Activated CD8-positive, alpha-beta memory T cell treated with anti-CD3 and anti-CD28 coated beads, Interleukin-2, amount 10 ng/mL, durations not matched to agents 7 days and 5 days (primary cell): ENCODE measurements around the gene HIBADH. TPM values are rescaled to one million over a fixed set of nuclear protein-coding genes. Genes with fewer than 3 reads are reported as not detected.
"Not testable (repeated sequence)": the region's sequence is repeated elsewhere in the genome, so short reads cannot be mapped to it uniquely, and the experiment has no call there.

Experiments
- ATAC-seq: fragments of 150-1000 bp; cut with Tn5 transposase; one replicate; pipeline ENCODE4 v1.10.0; 2021; ENCODE audit warnings: moderate library complexity
- CTCF ChIA-PET: fragments of 350-600 bp; sonication (Branson Sonifier 250); formaldehyde crosslinking; loops from one replicate; lab custom pipeline; 2021; ENCODE audit warnings: antibody characterized with exemption; lab: Charles Lee
- DNase-seq: peaks from one replicate; pipeline ENCODE4 v3.0.0-alpha.2; 2020
- H3K27ac Mint-ChIP-seq: one replicate; pipeline ENCODE4 v1.8.0; 2021; ENCODE audit warnings: mild to moderate bottlenecking, mixed read lengths
- H3K27me3 Mint-ChIP-seq: one replicate; pipeline ENCODE4 v1.8.0; 2021; ENCODE audit warnings: mixed read lengths
- H3K36me3 Mint-ChIP-seq: one replicate; pipeline ENCODE4 v1.8.0; 2021; ENCODE audit warnings: mild to moderate bottlenecking, mixed read lengths
- H3K4me1 Mint-ChIP-seq: one replicate; pipeline ENCODE4 v1.8.0; 2021; ENCODE audit warnings: mixed read lengths
- H3K4me3 Mint-ChIP-seq: one replicate; pipeline ENCODE4 v1.8.0; 2021; ENCODE audit warnings: mild to moderate bottlenecking, moderate library complexity, mixed read lengths
- H3K9me3 Mint-ChIP-seq: one replicate; pipeline ENCODE4 v1.8.0; 2022; ENCODE audit warnings: low read depth, mixed read lengths
- total RNA-seq, 2 experiments: library from RNA; stranded (reverse); gene quantifications; one replicate each; pipeline ENCODE4 v1.2.3, GENCODE V29; 2021

HIBADH gene
- total RNA-seq, 2 experiments from 2014 or later, result 13.1 to 15.8 TPM

GRCh38 chr7:27601217-27601616, 61.5 kb downstream of the HIBADH start:
- Mint-ChIP-seq H3K27ac (no peak overlapping the region), H3K27me3 (no peaks in the 10 kb centered on the region), H3K9me3 (no peaks in the 10 kb centered on the region), H3K4me3 (no peak overlapping the region), H3K36me3 (no peaks in the 10 kb centered on the region), H3K4me1 (no peaks in the 10 kb centered on the region)
- DNase-seq (no peak), ATAC-seq (no peak)
- CTCF ChIA-PET, result no interaction called here

- no peaks in the 10 kb centered on the region for H3K36me3 Mint-ChIP-seq
- H3K27me3 Mint-ChIP-seq, result no peaks in the 10 kb centered on the region
- ATAC-seq (no peak), DNase-seq (no peak)
- CTCF ChIA-PET, result no interaction called here
- no peaks in the 10 kb centered on the region for H3K4me1 Mint-ChIP-seq
- no peak overlapping the region for H3K27ac Mint-ChIP-seq
- H3K9me3 Mint-ChIP-seq, result no peaks in the 10 kb centered on the region
- no peak overlapping the region for H3K4me3 Mint-ChIP-seq
These were observed 62.4 kb downstream of the HIBADH start for GRCh38 chr7:27600247-27600646.

- Mint-ChIP-seq H3K27ac (no peak overlapping the region), H3K4me1 (no peaks in the 10 kb centered on the region), H3K27me3 (no peaks in the 10 kb centered on the region), H3K36me3 (no peaks in the 10 kb centered on the region), H3K4me3 (no peak overlapping the region), H3K9me3 (no peaks in the 10 kb centered on the region)
- ATAC-seq (no peak), DNase-seq (no peak)
- CTCF ChIA-PET, result interaction anchor here (1.2 kb wide), 1 partner anchor 10 kb away, joined by 3 read pairs; no protein-coding TSS in a partner anchor
These were observed 67.7 kb downstream of the HIBADH start for GRCh38 chr7:27595009-27595408.

GRCh38 chr7:27593226-27593625, 69.5 kb downstream of the HIBADH start:
- no peak overlapping the region for H3K4me3 Mint-ChIP-seq
- no peak overlapping the region for H3K27ac Mint-ChIP-seq
- no peaks in the 10 kb centered on the region for H3K36me3 Mint-ChIP-seq
- H3K9me3 Mint-ChIP-seq, result no peaks in the 10 kb centered on the region
- no peak for ATAC-seq
- no peaks in the 10 kb centered on the region for H3K4me1 Mint-ChIP-seq
- no peak for DNase-seq
- CTCF ChIA-PET, result no interaction called here
- H3K27me3 Mint-ChIP-seq, result no peaks in the 10 kb centered on the region

DNA sequence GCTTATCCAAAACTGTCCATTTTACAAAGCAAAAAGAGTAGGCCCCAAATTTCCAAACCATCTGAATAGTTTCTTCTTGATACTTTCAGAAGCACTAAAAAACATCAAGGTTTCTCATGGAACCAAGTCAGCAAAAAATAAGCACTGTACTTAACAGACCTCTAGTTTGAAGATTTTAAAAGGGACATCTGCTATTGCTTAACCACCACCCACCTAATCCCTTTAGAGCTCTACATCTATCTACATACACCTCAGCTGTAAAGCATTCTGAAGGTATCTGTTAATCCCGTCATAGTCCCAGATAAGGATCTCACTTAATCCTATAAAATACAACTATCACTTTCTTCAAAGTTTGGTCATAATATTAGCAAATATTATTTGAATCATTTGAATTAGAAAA, 72.3 kb downstream of the HIBADH start:
- Mint-ChIP-seq H3K9me3 (no peaks in the 10 kb centered on the region), H3K4me3 (no peak overlapping the region), H3K27me3 (no peaks in the 10 kb centered on the region), H3K36me3 (no peaks in the 10 kb centered on the region), H3K27ac (no peak overlapping the region), H3K4me1 (no peaks in the 10 kb centered on the region)
- DNase-seq (no peak), ATAC-seq (no peak)
- CTCF ChIA-PET, result no interaction called here

DNA sequence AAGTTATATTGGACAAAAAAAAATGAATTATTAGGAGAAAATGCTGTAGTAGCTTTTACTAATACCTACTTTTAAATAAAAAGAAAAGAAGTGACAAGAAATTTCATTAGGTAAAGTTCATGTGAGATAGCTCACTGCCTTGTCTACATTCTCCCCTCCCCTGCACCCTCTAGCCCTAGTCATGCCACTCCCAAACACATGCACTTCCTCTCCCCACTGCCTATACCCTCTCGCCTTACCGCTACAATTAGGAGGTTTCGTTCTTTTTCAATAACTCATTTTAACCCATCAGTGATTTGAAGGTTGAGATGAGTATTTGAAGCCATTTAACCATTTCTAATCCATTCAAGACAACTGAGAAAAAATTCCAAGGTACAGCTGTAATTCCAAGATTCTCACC, 75.3 kb downstream of the HIBADH start:
- Mint-ChIP-seq H3K27me3 (no peaks in the 10 kb centered on the region), H3K36me3 (no peaks in the 10 kb centered on the region), H3K4me1 (no peaks in the 10 kb centered on the region), H3K4me3 (no peak overlapping the region), H3K27ac (no peak overlapping the region), H3K9me3 (no peaks in the 10 kb centered on the region)
- ATAC-seq (no peak), DNase-seq (no peak)
- CTCF ChIA-PET, result no interaction called here

DNA sequence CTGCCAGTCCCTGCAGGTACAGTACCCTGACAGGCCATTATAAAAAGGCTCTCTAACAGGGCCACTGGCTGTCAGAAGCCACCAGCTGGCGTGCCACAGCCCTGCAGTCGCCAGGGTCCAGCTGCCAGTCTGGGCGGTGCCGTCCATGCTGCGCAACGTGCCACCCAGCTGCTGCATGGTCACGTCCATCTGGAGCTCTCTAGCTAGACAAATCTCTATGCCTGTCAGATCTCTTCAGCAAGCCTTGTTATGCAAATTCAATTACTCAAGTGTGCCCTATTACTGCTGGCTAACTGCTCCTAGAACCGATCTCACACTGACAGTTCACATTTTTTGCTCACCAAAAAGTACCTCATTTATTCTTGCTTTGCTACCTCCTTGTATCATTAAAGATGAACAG, 75.9 kb downstream of the HIBADH start:
- CTCF ChIA-PET, result interaction anchor here (1.1 kb wide), 1 partner anchor 11 kb away, joined by 4 read pairs; no protein-coding TSS in a partner anchor
- H3K36me3 Mint-ChIP-seq, result no peaks in the 10 kb centered on the region
- no peaks in the 10 kb centered on the region for H3K9me3 Mint-ChIP-seq
- no peaks in the 10 kb centered on the region for H3K4me1 Mint-ChIP-seq
- no peak overlapping the region for H3K27ac Mint-ChIP-seq
- ATAC-seq, result no peak
- no peak overlapping the region for H3K4me3 Mint-ChIP-seq
- H3K27me3 Mint-ChIP-seq, result no peaks in the 10 kb centered on the region
- no peak for DNase-seq

GRCh38 chr7:27585781-27586447, 76.8 kb downstream of the HIBADH start:
- CTCF ChIA-PET, result interaction anchor here (1.1 kb wide), 1 partner anchor 10 kb away, joined by 4 read pairs; no protein-coding TSS in a partner anchor

DNA sequence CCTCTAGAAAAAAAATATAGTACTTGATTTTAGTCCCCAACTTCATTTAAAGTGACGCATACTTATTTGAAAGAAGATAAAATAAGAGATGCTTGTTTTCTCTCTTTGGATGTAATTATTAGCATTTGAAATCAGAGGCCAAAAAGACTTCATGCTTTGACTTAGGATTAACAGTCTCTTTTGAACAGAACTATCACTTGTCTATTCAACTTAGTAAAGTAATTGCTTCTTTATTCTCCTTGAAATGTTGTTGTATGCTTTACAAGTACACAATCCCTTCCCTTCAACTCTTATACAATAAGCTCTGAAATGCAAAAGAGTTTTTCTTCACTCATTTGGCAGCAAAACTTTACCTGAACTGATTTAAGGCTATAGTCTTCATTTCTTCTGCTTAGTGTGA, 80.8 kb downstream of the HIBADH start:
- no peak for ATAC-seq
- no peak for DNase-seq
- H3K36me3 Mint-ChIP-seq, result no peaks in the 10 kb centered on the region
- CTCF ChIA-PET, result interaction anchor here (0.8 kb wide), 1 partner anchor 25 kb away, joined by 3 read pairs; no protein-coding TSS in a partner anchor
- no peaks in the 10 kb centered on the region for H3K9me3 Mint-ChIP-seq
- H3K27me3 Mint-ChIP-seq, result no peaks in the 10 kb centered on the region
- no peaks in the 10 kb centered on the region for H3K4me1 Mint-ChIP-seq
- H3K27ac Mint-ChIP-seq, result no peak overlapping the region
- no peak overlapping the region for H3K4me3 Mint-ChIP-seq

More at GRCh38 chr7:27585781-27586447, 76.8 kb downstream of the HIBADH start:
- DNase-seq, result no peak
- no peaks in the 10 kb centered on the region for H3K4me1 Mint-ChIP-seq
- ATAC-seq, result no peak
- H3K36me3 Mint-ChIP-seq, result no peaks in the 10 kb centered on the region
- no peaks in the 10 kb centered on the region for H3K9me3 Mint-ChIP-seq
- no peak overlapping the region for H3K27ac Mint-ChIP-seq
- no peak overlapping the region for H3K4me3 Mint-ChIP-seq
- no peaks in the 10 kb centered on the region for H3K27me3 Mint-ChIP-seq

GRCh38 chr7:27581119-27581518, 81.6 kb downstream of the HIBADH start:
- H3K36me3 Mint-ChIP-seq, result no peaks in the 10 kb centered on the region
- DNase-seq (no peak), ATAC-seq (no peak)
- H3K4me1 Mint-ChIP-seq, result no peaks in the 10 kb centered on the region
- H3K27ac Mint-ChIP-seq, result no peak overlapping the region
- CTCF ChIA-PET, result interaction anchor here (0.8 to 1.7 kb wide), 2 partner anchors 26 to 385 kb away, joined by 3 to 5 read pairs; no protein-coding TSS in a partner anchor
- H3K9me3 Mint-ChIP-seq, result no peaks in the 10 kb centered on the region
- H3K27me3 Mint-ChIP-seq, result no peaks in the 10 kb centered on the region
- no peak overlapping the region for H3K4me3 Mint-ChIP-seq

DNA sequence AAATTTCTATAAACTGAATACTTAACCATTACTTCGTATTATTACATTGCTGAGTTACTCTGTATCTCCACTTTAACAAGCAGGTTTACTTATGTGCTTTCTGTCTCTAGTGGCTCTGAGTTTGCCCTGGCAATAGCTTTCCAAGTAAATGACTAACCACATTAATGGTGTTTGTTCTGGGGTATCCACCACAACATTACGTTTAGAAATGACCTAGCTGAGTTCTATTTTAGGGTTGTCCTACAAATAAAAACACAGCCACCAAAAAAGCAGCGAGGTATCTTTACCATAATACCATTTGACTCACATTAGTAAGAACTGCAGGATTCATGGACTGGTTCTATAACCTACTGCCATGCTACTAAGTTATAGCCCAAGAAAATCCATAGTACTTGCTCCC, 83.1 kb downstream of the HIBADH start:
- H3K4me3 Mint-ChIP-seq, result no peak overlapping the region
- H3K36me3 Mint-ChIP-seq, result no peaks in the 10 kb centered on the region
- no peak overlapping the region for H3K27ac Mint-ChIP-seq
- no peak for ATAC-seq
- no peaks in the 10 kb centered on the region for H3K4me1 Mint-ChIP-seq
- no peaks in the 10 kb centered on the region for H3K9me3 Mint-ChIP-seq
- CTCF ChIA-PET, result interaction anchor here (0.9 kb wide), 1 partner anchor 9 kb away, joined by 3 read pairs; no protein-coding TSS in a partner anchor
- DNase-seq, result no peak
- no peaks in the 10 kb centered on the region for H3K27me3 Mint-ChIP-seq

- H3K27ac Mint-ChIP-seq, H3K4me1 Mint-ChIP-seq, H3K36me3 Mint-ChIP-seq, H3K9me3 Mint-ChIP-seq, H3K27me3 Mint-ChIP-seq, DNase-seq, ATAC-seq, CTCF ChIA-PET, H3K4me3 Mint-ChIP-seq: not testable (repeated sequence)
These were observed 84.5 kb downstream of the HIBADH start for GRCh38 chr7:27578169-27578568.

GRCh38 chr7:27576360-27576944, 86.2 kb downstream of the HIBADH start:
- Mint-ChIP-seq H3K9me3 (no peaks in the 10 kb centered on the region), H3K27ac (no peak overlapping the region), H3K4me1 (no peaks in the 10 kb centered on the region), H3K4me3 (no peak overlapping the region), H3K36me3 (no peaks in the 10 kb centered on the region), H3K27me3 (no peaks in the 10 kb centered on the region)
- CTCF ChIA-PET, result interaction anchor here (1.8 to 2.1 kb wide), 2 partner anchors 10 to 380 kb away, joined by 4 to 10 read pairs; no protein-coding TSS in a partner anchor
- DNase-seq (no peak), ATAC-seq (no peak)

DNA sequence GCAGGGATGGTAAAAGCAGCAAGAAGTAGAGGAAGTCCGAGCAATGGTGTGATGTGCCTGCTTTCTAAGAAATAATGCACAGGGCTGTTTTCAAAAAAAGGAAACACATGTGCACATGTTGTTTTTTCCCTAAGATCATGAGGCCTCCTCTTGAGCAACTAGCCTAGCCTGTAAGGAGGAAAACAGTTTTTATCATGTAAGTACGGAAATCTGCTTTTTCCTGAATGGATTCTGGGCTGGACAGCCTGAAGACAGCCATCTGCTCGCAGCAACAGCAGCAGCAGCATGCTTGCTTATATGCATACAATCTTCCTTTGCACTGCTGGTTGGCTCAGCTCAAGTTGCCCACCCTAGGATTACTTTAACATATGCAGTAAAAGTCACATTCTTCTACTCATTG, 87.1 kb downstream of the HIBADH start:
- no peak overlapping the region for H3K27ac Mint-ChIP-seq
- DNase-seq (no peak), ATAC-seq (no peak)
- no peaks in the 10 kb centered on the region for H3K27me3 Mint-ChIP-seq
- no peaks in the 10 kb centered on the region for H3K4me1 Mint-ChIP-seq
- CTCF ChIA-PET, result interaction anchor here (1.7 to 2.1 kb wide), 3 partner anchors 11 to 379 kb away, joined by 4 to 10 read pairs (median 4); no protein-coding TSS in a partner anchor
- no peak overlapping the region for H3K4me3 Mint-ChIP-seq
- H3K36me3 Mint-ChIP-seq, result peaks cover 2% of the 10 kb centered on the region
- no peaks in the 10 kb centered on the region for H3K9me3 Mint-ChIP-seq
